HL-60 (cell line): ENCODE results near the gene TEX35.

Experiments
- DNase-seq, 2 experiments: peaks; one replicate each; pipeline ENCODE4 v3.0.0-alpha.2; 2010 to 2020; ENCODE audit warnings: low read depth in 1 of 2, low spot score in 1 of 2
- H3K27ac ChIP-seq: fragments of 250-450 bp; sonication (Bioruptor Pico); replicated peaks from 2 replicates; pipeline ENCODE4 v1.5.1; 2020; ENCODE audit warnings: mild to moderate bottlenecking, moderate library complexity
- H3K27me3 ChIP-seq: fragments of 250-450 bp; sonication (Bioruptor Pico); 2 replicates; pipeline ENCODE4 v1.5.1; 2021; ENCODE audit warnings: mild to moderate bottlenecking, moderate library complexity; ENCODE audit not compliant: insufficient read depth, poor library complexity, severe bottlenecking
- H3K4me3 ChIP-seq: replicated peaks from 2 replicates; pipeline ENCODE4 v1.5.1; 2011; ENCODE audit warnings: mild to moderate bottlenecking, control low read depth, low read length; ENCODE audit not compliant: insufficient read depth
- CTCF ChIP-seq: IDR thresholded peaks from one replicate; pipeline ENCODE4 v1.5.1; 2011; ENCODE audit warnings: low read length, control low read depth, inconsistent platforms; ENCODE audit not compliant: insufficient read depth
- GABPA ChIP-seq: IDR thresholded peaks from 2 replicates; pipeline ENCODE4 v1.6.1; 2012; ENCODE audit warnings: low read depth
- POLR2AphosphoS5 ChIP-seq: IDR thresholded peaks from 2 replicates; pipeline ENCODE4 v1.6.1; 2012; ENCODE audit warnings: low read depth
- REST ChIP-seq: IDR thresholded peaks from 2 replicates; pipeline ENCODE4 v1.6.1; 2012; ENCODE audit warnings: low read depth; ENCODE audit not compliant: insufficient replicate concordance
- SPI1 ChIP-seq: IDR thresholded peaks from 2 replicates; pipeline ENCODE4 v1.6.1; 2012; ENCODE audit warnings: low read depth, mild to moderate bottlenecking, borderline replicate concordance

TEX35 gene

GRCh38 chr1:178529364-178530036 is 16.6 kb downstream of the TEX35 start:
- no peak for DNase-seq
- Histone ChIP-seq H3K27ac (no peak overlapping the region), H3K27me3 (no peaks in the 10 kb centered on the region), H3K4me3 (no peak overlapping the region)
- no peak for TF ChIP-seq REST
- no peak for TF ChIP-seq CTCF
- no peak for TF ChIP-seq POLR2AphosphoS5
- TF ChIP-seq SPI1, result no peak
- no peak for TF ChIP-seq GABPA

- DNase-seq, result no peak
- TF ChIP-seq REST (no peak), POLR2AphosphoS5 (no peak), CTCF (no peak), GABPA (no peak), SPI1 (no peak)
- no peak overlapping the region for H3K27ac ChIP-seq
- no peaks in the 10 kb centered on the region for H3K27me3 ChIP-seq
- no peak overlapping the region for H3K4me3 ChIP-seq
Observed at GRCh38 chr1:178530037-178530402, 17.1 kb downstream of the TEX35 start.

- no peak for DNase-seq
- TF ChIP-seq CTCF (no peak), POLR2AphosphoS5 (no peak), SPI1 (no peak), GABPA (no peak), REST (no peak)
- no peak overlapping the region for H3K4me3 ChIP-seq
- H3K27ac ChIP-seq, result no peak overlapping the region
- no peaks in the 10 kb centered on the region for H3K27me3 ChIP-seq
Observed at GRCh38 chr1:178530502-178530901, 17.6 kb downstream of the TEX35 start.
